Prostate gland (tissue), 2 donors: ENCODE results near the gene FBXO41. TPM values are rescaled to one million over a fixed set of nuclear protein-coding genes. Genes with fewer than 3 reads are reported as not detected.
"Not testable (repeated sequence)": the region's sequence is repeated elsewhere in the genome, so short reads cannot be mapped to it uniquely, and the experiment has no call there.

Experiments used
- DNase-seq: peaks from one replicate; pipeline ENCODE4 v3.0.0-alpha.2; 2019; ENCODE audit warnings: low spot score
- H3K27ac ChIP-seq, 2 donors: fragments of 200-600 bp; sonication (generic); 2 replicates each; pipeline ENCODE4 v1.5.1; 2017 to 2019
- H3K27me3 ChIP-seq: fragments of 200-600 bp; sonication (generic); replicated peaks from 2 replicates; pipeline ENCODE4 v1.5.1; 2019; ENCODE audit not compliant: insufficient read depth
- H3K36me3 ChIP-seq, 2 donors: fragments of 200-600 bp; sonication (generic); 1 replicate in 1 of 2; 2 replicates in 1 of 2; pipeline versions ENCODE4 v1.5.1 to v1.8.1; 2017 to 2019
- H3K4me1 ChIP-seq: fragments of 200-600 bp; sonication (generic); replicated peaks from 2 replicates; pipeline ENCODE4 v1.5.1; 2019
- H3K4me3 ChIP-seq, 2 donors: fragments of 200-600 bp; sonication (generic); 2 replicates each; pipeline ENCODE4 v1.5.1; 2017 to 2019
- H3K9me3 ChIP-seq: fragments of 200-600 bp; sonication (generic); 2 replicates; pipeline ENCODE4 v1.5.1; 2017
- POLR2A ChIP-seq: fragments of 450-650 bp; IDR thresholded peaks from one replicate; pipeline ENCODE4 v1.6.1; 2016; ENCODE audit warnings: antibody characterized with exemption, mild to moderate bottlenecking
- POLR2AphosphoS5 ChIP-seq: sonication (generic); formaldehyde crosslinking; IDR thresholded peaks from one replicate; pipeline ENCODE4 v1.6.1; 2017; ENCODE audit warnings: antibody characterized with exemption
- WGBS: methylation state at CpG from one replicate; pipeline ENCODE4 v1.1.5; 2018; 5-methylcytosine and 5-hydroxymethylcytosine counted together
- intact Hi-C: fragments of 100-400 bp; cut with DNase I; formaldehyde crosslinking; loops from one replicate; pipeline ENCODE4 v1.14.2; 2022
- total RNA-seq, 2 donors: library from RNA; depleted of rRNA; stranded (reverse); fragments of >200 nt; gene quantifications; one replicate each; pipeline ENCODE4 v1.1.0, GENCODE V29; 2016
- TF ChIP-seq, protein P1 (sequence below), 4 experiments: fragments of 200-600 bp in 2 of 4; fragments of 450-650 bp in 2 of 4; sonication (generic) in 2 of 4; IDR thresholded peaks; 1 replicate in 3 of 4; 2 replicates in 1 of 4; pipeline ENCODE4 v1.5.1; 2016 to 2019; ENCODE audit warnings: antibody characterized with exemption in 4 of 4, mild to moderate bottlenecking in 2 of 4, moderate library complexity in 2 of 4

The FBXO41 gene
- total RNA-seq, 2 donors from 2014 or later, result 4.2 to 7.4 TPM

DNA sequence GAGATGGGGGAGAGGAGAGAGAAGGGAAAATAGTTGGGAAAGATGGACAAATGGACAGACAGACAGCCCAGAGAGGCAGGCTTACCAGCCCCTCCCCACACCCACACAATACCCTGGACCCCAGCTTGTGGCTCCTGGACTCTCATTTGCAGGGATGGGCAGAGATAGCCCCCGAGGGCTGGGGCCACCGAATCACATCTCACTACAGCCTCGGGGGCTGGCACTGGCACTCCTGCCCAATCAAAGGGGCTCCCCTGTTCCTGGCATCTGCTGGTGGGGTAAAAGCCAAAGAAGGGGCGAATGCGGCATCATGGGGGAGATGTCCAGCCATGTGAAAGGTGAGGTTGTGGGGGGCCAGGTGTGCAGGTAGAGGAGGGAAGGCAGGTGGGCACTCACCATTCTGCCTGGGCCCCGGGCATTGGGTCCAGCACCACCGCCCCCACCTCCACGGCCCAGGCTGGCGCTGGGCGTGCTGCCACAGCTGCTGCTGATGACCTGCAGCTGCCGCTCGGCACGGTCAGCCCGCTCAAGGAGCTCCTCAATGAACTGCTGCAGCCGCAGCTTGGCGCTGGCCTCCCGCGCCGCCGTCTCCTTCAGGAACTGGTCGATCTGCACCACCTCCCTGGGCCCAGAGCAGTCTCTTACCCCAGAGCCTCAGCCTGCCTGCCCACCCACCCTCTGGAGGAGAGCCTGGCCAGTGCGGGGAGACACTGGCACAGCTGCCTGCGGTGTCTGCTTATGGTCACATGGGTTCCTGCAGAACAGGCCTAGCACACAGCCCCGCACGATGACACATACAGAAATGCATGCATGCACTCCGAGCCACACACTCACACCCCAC lies 18.0 kb downstream of the FBXO41 start:
- 84% methylated on average over 26 of the region's 26 CpGs for WGBS
- DNase-seq, result no peak
- TF ChIP-seq, protein P1, sequence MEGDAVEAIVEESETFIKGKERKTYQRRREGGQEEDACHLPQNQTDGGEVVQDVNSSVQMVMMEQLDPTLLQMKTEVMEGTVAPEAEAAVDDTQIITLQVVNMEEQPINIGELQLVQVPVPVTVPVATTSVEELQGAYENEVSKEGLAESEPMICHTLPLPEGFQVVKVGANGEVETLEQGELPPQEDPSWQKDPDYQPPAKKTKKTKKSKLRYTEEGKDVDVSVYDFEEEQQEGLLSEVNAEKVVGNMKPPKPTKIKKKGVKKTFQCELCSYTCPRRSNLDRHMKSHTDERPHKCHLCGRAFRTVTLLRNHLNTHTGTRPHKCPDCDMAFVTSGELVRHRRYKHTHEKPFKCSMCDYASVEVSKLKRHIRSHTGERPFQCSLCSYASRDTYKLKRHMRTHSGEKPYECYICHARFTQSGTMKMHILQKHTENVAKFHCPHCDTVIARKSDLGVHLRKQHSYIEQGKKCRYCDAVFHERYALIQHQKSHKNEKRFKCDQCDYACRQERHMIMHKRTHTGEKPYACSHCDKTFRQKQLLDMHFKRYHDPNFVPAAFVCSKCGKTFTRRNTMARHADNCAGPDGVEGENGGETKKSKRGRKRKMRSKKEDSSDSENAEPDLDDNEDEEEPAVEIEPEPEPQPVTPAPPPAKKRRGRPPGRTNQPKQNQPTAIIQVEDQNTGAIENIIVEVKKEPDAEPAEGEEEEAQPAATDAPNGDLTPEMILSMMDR (IDR thresholded peaks at IDR 0.05), result no peak
- TF ChIP-seq POLR2AphosphoS5 (no peak), POLR2A (no peak)
- no peak overlapping the region for H3K4me3 ChIP-seq
- no peak overlapping the region for H3K27ac ChIP-seq
- intact Hi-C loops, result no loop called here
- peaks cover 2% of the 10 kb centered on the region for H3K4me1 ChIP-seq
- no peaks in the 10 kb centered on the region for H3K27me3 ChIP-seq
- no peaks in the 10 kb centered on the region for H3K9me3 ChIP-seq
- H3K36me3 ChIP-seq, result no peaks in the 10 kb centered on the region

DNA sequence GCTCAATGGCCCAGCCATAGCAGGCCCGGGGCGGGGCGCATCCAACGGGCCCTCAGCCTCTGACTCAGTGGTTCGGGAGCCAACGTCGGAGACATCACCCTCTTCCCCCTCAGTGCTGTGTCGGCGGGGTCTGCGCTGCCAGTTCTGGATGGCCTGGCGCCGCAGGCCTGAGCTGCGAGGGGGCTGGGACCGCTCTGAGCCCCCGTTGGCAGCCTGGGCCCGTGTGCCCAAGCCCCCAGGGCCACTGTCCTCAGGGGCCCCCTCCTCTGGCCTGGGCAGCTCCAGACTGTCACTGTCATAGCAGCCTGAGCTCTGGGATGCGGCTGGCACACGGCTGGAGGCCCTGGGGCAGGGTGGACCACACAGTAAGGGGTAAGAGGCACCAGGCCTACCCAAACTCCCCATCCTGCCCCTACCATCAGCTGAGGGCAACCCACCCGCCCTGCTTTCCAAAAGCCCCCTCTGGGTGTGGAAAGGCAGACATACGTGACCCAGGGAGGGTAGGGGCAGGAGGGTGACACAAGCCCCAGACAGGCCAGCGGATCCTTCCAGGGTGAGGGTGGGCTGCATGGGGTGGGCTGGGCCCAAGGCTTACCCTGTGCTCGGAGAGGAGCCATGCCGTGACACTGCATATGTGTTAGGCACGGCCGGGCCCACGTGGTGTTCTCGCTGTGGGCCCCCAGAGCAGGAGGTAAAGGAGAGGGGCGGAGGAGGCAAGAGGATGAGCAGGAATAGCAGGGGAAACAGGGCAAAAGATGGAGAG lies 18.8 kb downstream of the FBXO41 start:
- H3K4me1 ChIP-seq, result peaks cover 2% of the 10 kb centered on the region
- no peak overlapping the region for H3K27ac ChIP-seq
- no peaks in the 10 kb centered on the region for H3K36me3 ChIP-seq
- H3K4me3 ChIP-seq, result no peak overlapping the region
- no peaks in the 10 kb centered on the region for H3K9me3 ChIP-seq
- WGBS, result 93% methylated on average over 13 of the region's 28 CpGs
- TF ChIP-seq POLR2AphosphoS5 (no peak), POLR2A (no peak)
- TF ChIP-seq, protein P1 (IDR thresholded peaks at IDR 0.05), result no peak
- H3K27me3 ChIP-seq, result no peaks in the 10 kb centered on the region
- intact Hi-C loops, result no loop called here
- DNase-seq, result no peak

GRCh38 chr2:73264783-73265182 lies 19.5 kb downstream of the FBXO41 start:
- intact Hi-C loops, result no loop called here
- WGBS, result 87% methylated on average over 4 of the region's 4 CpGs
- H3K27ac ChIP-seq, result no peak overlapping the region
- H3K27me3 ChIP-seq, result no peaks in the 10 kb centered on the region
- no peaks in the 10 kb centered on the region for H3K9me3 ChIP-seq
- no peak overlapping the region for H3K4me3 ChIP-seq
- DNase-seq, result no peak
- peaks cover 2% of the 10 kb centered on the region for H3K4me1 ChIP-seq
- TF ChIP-seq POLR2AphosphoS5, result no peak
- TF ChIP-seq, protein P1 (IDR thresholded peaks at IDR 0.05), result no peak
- TF ChIP-seq POLR2A, result no peak
- H3K36me3 ChIP-seq, result no peaks in the 10 kb centered on the region

- WGBS, result 93% methylated on average over 15 of the region's 15 CpGs
Measured at GRCh38 chr2:73264332-73264606, 20.0 kb downstream of the FBXO41 start.

DNA sequence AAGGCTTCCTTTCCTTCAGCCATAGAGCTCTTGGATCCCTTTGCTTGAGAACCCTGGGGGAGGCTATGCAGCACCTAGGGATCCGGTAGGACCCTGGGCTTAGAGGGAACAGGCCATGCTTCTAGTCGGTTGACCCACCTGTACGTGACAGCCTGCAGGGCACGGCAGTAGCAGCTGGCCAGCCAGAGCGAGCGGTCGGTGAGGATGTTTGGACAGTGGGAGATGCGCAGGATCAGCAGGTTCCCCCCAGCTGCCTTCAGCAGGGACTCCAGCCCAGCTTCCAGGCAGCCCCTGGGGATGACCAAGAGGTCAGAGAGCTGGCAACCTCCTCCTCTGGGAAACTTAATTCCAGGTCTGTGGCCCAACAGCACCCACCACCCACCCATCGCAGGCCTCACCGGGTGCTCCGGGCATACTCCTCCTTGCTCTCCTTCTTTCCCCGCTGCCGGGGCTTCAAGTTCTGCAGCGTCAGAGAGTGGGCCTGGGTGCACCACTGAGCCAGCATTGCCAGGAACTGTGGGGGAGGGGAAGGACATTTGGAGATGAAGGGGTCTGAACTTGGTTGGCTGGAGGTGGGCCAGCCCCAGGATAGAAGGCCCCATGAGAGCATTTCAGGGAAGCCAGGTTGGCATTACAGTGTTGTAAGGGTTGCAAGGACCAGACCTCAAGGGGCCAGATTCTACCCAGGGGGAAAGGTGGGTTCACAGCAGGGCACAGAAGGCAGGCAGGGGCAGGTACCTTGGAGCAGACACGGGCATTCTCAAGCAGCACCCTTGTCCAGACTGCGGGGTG lies 20.5 kb downstream of the FBXO41 start:
- Histone ChIP-seq H3K27me3 (no peaks in the 10 kb centered on the region), H3K36me3 (no peaks in the 10 kb centered on the region), H3K27ac (no peak overlapping the region), H3K9me3 (no peaks in the 10 kb centered on the region), H3K4me3 (no peak overlapping the region), H3K4me1 (peaks cover under 1% of the 10 kb centered on the region)
- TF ChIP-seq, protein P1 (IDR thresholded peaks at IDR 0.05), result no peak
- TF ChIP-seq POLR2AphosphoS5 (no peak), POLR2A (no peak)
- no peak for DNase-seq
- intact Hi-C loops, result no loop called here
- 92% methylated on average over 16 of the region's 16 CpGs for WGBS

More at GRCh38 chr2:73264332-73264606, 20.0 kb downstream of the FBXO41 start:
- TF ChIP-seq POLR2AphosphoS5 (no peak), POLR2A (no peak)
- DNase-seq, result no peak
- H3K27me3 ChIP-seq, result no peaks in the 10 kb centered on the region
- no peaks in the 10 kb centered on the region for H3K9me3 ChIP-seq
- no peaks in the 10 kb centered on the region for H3K36me3 ChIP-seq
- no peak overlapping the region for H3K27ac ChIP-seq
- intact Hi-C loops, result no loop called here
- H3K4me3 ChIP-seq, result no peak overlapping the region
- peaks cover 2% of the 10 kb centered on the region for H3K4me1 ChIP-seq

GRCh38 chr2:73262691-73263429 lies 21.4 kb downstream of the FBXO41 start:
- H3K4me1 ChIP-seq, intact Hi-C loops, H3K4me3 ChIP-seq, H3K27me3 ChIP-seq, H3K36me3 ChIP-seq, DNase-seq, H3K9me3 ChIP-seq, H3K27ac ChIP-seq: not testable (repeated sequence)
- WGBS, result 94% methylated on average over 18 of the region's 18 CpGs
